ENCODE results near the gene VRK2. TPM values are rescaled to one million over a fixed set of nuclear protein-coding genes. Genes with fewer than 3 reads are reported as not detected.

VRK2 gene
- total and polyA plus RNA-seq, 2 experiments from 2014 or later, result 19.0 to 22.5 TPM

- Histone ChIP-seq H2AFZ (no peak overlapping the region), H3K4me1 (ENCODE audit: insufficient read depth) (no peaks in the 10 kb centered on the region), H3K79me2 (replicated peaks; ENCODE audit: insufficient read depth) (no peaks in the 10 kb centered on the region), H3K4me2 (no peak overlapping the region), H3K27me3 (ENCODE audit: insufficient read depth) (no peaks in the 10 kb centered on the region), H3K36me3 (ENCODE audit: insufficient read depth) (no peaks in the 10 kb centered on the region), H3F3A (replicated peaks; ENCODE audit: low read depth) (no peaks in the 10 kb centered on the region), H3K9me2 (ENCODE audit: insufficient read depth) (no peaks in the 10 kb centered on the region), H3K4me3 (no peak overlapping the region), H4K20me1 (replicated peaks; ENCODE audit: insufficient read depth) (no peaks in the 10 kb centered on the region), H3K27ac (ENCODE audit: low read depth) (no peak overlapping the region)
- Mint-ChIP-seq H3K4me1 (no peaks in the 10 kb centered on the region; the same call in 2 of the 3 replicates), H3K9me3 (peaks cover 3% of the 10 kb centered on the region; the same call in 1 of the 3 replicates), H3K27me3 (ENCODE audit: insufficient read depth, low read depth, poor library complexity) (no peaks in the 10 kb centered on the region), H3K27ac (no peak overlapping the region), H3K4me3 (no peak overlapping the region), H3K36me3 (ENCODE audit: low read depth) (no peaks in the 10 kb centered on the region)
- DNase-seq (ENCODE audit: low spot score) (no peak), ATAC-seq (no peak)
- TF ChIP-seq, protein P1, sequence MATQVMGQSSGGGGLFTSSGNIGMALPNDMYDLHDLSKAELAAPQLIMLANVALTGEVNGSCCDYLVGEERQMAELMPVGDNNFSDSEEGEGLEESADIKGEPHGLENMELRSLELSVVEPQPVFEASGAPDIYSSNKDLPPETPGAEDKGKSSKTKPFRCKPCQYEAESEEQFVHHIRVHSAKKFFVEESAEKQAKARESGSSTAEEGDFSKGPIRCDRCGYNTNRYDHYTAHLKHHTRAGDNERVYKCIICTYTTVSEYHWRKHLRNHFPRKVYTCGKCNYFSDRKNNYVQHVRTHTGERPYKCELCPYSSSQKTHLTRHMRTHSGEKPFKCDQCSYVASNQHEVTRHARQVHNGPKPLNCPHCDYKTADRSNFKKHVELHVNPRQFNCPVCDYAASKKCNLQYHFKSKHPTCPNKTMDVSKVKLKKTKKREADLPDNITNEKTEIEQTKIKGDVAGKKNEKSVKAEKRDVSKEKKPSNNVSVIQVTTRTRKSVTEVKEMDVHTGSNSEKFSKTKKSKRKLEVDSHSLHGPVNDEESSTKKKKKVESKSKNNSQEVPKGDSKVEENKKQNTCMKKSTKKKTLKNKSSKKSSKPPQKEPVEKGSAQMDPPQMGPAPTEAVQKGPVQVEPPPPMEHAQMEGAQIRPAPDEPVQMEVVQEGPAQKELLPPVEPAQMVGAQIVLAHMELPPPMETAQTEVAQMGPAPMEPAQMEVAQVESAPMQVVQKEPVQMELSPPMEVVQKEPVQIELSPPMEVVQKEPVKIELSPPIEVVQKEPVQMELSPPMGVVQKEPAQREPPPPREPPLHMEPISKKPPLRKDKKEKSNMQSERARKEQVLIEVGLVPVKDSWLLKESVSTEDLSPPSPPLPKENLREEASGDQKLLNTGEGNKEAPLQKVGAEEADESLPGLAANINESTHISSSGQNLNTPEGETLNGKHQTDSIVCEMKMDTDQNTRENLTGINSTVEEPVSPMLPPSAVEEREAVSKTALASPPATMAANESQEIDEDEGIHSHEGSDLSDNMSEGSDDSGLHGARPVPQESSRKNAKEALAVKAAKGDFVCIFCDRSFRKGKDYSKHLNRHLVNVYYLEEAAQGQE (IDR thresholded peaks at IDR 0.05; ENCODE audit: unreplicated experiment), result no peak
- TF ChIP-seq STAT1 (IDR thresholded peaks at IDR 0.05; ENCODE audit: unreplicated experiment) (no peak), CTCF (conservative IDR thresholded peaks at IDR 0.05; ENCODE audit: low read depth in 2 of 2) (no peak), EZH2 (IDR thresholded peaks at IDR 0.05; ENCODE audit: low read depth, unreplicated experiment) (no peak), JUNB (IDR thresholded peaks at IDR 0.05; ENCODE audit: unreplicated experiment) (no peak), ZNF462 (CRISPR knock-in tag; IDR thresholded peaks at IDR 0.05) (no peak)
Observed at GRCh38 chr2:58019229-58019628, 27.4 kb upstream of the VRK2 start.

Measured in GM23338 (cell line).